Epithelial cell of proximal tubule (primary cell): ENCODE results near the gene SELE. TPM values are rescaled to one million over a fixed set of nuclear protein-coding genes. Genes with fewer than 3 reads are reported as not detected.

Experiments used
- DNase-seq: peaks from one replicate; pipeline ENCODE4 v3.0.0-alpha.2; 2011; ENCODE audit warnings: low read depth
- H3K4me3 ChIP-seq: 2 replicates; pipeline ENCODE4 v1.5.1; 2011; ENCODE audit warnings: low read depth, mild to moderate bottlenecking, low read length
- total RNA-seq: library from RNA; depleted of rRNA; stranded (reverse); fragments of >200 nt; gene quantifications from 2 replicates; pipeline ENCODE4 v1.2.3, GENCODE V29; 2015
- TF ChIP-seq, protein P1 (sequence below): conservative IDR thresholded peaks from 2 replicates; pipeline ENCODE4 v1.5.1; 2012; ENCODE audit warnings: low read depth, mild to moderate bottlenecking, low read length

SELE gene
- total RNA-seq, 1 donor from 2014 or later, result not detected

DNA sequence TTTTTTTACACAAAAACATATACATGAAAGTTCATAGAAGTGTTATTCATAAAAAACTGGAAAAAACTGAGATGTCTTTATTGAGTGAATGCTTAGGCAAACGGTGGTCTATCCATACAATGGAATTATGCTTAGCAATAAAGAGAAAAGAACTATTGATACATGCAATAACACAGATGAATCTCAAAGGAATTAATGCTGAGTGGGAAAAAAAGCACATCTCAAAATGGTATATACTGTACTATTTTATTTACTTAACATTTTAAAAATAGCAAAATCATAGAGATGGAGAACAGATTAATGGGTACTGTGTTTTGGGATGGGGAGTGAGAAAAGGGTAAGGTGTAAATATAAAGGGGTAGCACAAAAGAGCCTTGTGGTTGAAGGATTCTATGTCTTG lies 31.0 kb upstream of the SELE start:
- DNase-seq, result no peak
- H3K4me3 ChIP-seq, result no peak overlapping the region
- TF ChIP-seq, protein P1, sequence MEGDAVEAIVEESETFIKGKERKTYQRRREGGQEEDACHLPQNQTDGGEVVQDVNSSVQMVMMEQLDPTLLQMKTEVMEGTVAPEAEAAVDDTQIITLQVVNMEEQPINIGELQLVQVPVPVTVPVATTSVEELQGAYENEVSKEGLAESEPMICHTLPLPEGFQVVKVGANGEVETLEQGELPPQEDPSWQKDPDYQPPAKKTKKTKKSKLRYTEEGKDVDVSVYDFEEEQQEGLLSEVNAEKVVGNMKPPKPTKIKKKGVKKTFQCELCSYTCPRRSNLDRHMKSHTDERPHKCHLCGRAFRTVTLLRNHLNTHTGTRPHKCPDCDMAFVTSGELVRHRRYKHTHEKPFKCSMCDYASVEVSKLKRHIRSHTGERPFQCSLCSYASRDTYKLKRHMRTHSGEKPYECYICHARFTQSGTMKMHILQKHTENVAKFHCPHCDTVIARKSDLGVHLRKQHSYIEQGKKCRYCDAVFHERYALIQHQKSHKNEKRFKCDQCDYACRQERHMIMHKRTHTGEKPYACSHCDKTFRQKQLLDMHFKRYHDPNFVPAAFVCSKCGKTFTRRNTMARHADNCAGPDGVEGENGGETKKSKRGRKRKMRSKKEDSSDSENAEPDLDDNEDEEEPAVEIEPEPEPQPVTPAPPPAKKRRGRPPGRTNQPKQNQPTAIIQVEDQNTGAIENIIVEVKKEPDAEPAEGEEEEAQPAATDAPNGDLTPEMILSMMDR, result no peak

DNA sequence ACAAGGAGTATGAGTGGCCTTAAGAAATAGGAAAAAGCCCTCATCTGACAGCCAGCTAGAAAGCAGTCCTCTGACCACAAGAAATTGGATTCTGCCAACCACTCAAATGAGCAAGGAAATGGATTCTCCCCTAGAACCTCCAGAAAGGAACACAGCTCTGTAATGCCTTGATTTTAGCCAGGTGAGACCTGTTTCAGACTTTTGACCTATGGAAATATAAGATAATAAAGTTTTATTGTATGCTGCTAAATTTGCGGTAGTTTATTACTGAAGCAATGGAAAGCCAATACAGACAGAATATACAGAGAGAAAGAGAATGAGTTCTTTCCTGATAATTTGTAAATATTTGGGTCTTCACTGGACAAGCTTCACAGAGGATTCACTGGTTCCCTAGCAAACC lies 28.8 kb upstream of the SELE start:
- no peak for DNase-seq
- no peak overlapping the region for H3K4me3 ChIP-seq
- TF ChIP-seq, protein P1, result no peak

DNA sequence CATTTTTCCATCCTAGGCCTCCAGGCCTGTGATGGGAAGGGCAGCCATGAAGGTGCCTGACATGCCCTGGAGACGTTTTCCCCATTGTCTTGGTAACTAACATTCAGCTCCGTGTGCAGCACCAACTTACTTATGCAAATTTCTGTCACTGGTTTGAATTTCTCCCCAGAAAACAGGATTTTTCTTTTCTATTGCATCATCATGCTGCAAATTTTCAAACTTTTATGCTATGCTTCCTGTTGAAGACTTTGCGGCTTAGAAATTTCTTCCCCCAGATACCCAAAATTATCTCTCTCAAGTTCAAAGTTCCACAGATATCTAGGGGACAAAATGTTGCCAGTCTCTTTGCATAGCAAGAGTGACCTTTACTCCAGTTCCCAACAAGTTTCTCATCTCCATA lies 25.2 kb upstream of the SELE start:
- no peak for DNase-seq
- TF ChIP-seq, protein P1, result no peak
- H3K4me3 ChIP-seq, result no peak overlapping the region

DNA sequence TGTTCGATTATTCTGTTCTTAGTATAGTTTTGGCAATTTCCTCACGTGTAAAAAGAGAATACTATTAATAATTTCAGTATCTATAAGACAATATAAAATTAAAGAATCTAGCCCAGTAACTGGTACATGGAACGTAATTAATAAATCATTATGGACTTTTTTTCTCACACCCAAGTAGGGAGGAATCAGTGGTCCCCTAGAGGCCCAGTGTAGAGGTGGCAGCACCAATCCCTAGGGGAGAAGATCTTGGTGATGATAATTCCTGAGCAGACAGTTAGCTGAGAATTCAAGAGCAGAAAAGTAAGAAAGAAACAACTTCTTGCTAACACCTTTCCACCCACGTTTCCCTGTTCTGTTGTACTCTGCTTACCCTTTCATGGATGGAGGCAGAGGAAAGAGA lies 19.7 kb upstream of the SELE start:
- no peak for DNase-seq
- TF ChIP-seq, protein P1, result no peak
- no peak overlapping the region for H3K4me3 ChIP-seq

DNA sequence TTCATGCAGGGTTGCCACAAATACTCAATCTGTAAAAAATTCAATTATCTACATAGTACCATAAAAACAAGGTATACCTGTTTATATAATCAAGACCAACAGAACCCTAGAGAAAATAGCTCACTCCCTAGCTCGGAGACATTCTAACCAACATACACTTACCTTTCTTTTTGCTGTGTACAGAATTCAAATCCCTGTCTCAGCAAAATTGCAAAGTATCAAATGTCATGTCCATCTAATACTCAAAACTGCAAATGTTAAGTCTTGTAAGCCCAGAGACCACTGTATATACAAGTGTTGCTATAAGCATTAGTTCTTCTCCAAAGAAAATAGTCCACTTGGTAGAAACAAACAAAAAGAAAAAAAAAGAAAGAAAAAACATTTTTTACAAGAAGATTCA lies 16.2 kb upstream of the SELE start:
- no peak for DNase-seq
- TF ChIP-seq, protein P1, result no peak
- H3K4me3 ChIP-seq, result no peak overlapping the region

DNA sequence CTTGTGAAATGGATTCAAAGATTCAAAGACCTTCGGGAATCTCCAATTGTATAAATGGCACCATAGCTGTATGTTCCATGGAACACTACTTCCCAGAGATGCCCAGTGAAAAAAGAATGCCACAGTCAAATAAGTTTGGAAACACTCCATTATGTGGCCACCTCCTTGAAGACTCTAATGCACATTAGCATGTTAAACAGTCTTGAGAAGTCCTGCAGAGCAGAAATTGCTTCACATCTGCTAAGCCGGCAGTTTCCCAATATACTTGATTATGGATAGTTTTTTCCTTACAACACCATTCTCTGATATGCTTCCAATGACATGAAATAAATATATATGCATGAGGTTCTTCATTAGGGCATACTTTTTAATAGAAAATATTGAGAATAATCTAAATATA lies 12.7 kb upstream of the SELE start:
- TF ChIP-seq, protein P1, result no peak
- DNase-seq, result no peak
- H3K4me3 ChIP-seq, result no peak overlapping the region

DNA sequence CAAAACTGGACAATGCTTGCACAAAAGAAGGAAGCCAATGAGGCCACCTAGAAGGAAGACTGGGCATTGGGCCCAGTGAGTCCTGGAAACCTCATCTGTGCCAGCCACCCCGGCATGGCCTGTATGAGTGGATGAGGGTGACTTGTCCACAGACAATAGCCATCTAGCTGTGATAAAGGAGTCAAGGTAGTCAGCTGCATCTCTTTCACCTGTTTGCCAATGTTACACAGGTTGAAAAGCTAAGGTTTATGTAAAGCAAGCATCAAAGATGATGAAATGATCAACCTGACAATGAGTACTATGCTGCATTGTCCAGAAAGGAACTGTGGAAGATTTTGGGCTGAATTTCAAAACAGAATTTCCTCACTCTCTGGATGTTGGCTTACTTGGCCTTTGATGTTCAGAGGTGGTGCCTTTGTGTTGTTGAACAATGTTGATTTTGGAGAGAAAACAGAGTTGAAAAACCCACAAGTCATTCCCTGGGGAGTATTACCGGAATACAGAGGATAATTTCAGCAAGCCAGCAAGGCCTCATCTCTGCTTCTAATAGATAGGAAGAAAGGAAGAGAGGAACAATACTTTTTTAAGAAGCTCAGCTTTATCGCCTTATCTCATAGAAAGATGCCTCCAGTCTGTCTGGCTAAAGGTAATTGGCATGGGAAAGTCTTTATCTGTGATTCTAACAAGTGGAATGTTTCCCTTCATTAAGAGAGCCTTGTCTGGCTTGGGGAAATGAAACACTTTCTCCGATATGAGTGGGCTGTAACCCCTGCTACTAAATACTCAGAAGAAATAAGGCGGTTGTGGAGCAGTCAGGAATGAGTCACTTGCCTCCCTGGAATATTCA lies 11.4 kb upstream of the SELE start:
- TF ChIP-seq, protein P1, result no peak
- DNase-seq, result no peak
- no peak overlapping the region for H3K4me3 ChIP-seq
